ENCODE results near the gene TSR3. TPM values are rescaled to one million over a fixed set of nuclear protein-coding genes. Genes with fewer than 3 reads are reported as not detected.
A peak's percentile ranks its signal among the peaks of the same experiment; 100 is the strongest.

The TSR3 gene
- total RNA-seq, 1 experiment from 2014 or later = 52.7 TPM

DNA sequence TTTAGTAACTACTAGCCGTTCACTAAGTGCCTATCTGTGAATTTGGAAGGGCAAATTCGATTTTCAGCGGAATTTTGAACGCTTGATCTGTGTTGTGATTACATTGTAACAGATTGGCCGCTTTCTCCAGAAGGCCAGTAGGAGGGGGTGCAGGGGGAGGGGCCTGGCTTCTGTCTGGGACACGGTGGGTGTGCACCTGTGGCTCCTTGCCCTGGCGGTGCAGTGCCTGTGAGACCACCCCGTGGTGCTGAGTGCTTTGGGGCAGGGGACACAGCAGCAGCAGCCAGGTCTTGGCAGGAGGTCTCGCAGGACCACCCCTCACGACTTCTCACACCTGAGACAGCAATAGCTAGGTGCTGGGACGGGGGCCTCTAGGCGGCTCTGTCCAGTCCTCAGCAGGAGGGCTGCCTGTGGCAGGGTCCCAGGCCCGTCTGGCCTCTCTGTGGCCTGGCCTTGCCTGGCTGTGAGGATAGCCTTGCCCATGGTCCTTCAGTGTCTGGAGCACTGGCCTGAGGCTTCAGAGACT, 40.4 kb downstream of the TSR3 start:
- BruUV-seq (replicated peaks) = no TSS peak
- Histone ChIP-seq H4K20me1 (ENCODE audit: insufficient read depth) (peaks cover 29% of the 10 kb centered on the region; the same call in 1 of the 2 replicates), H3K9me3 (ENCODE audit: control insufficient read depth in 1 of 2, insufficient read depth in 1 of 2, low read depth in 1 of 2, low read length in 2 of 2) (no peaks in the 10 kb centered on the region), H3K9me2 (ENCODE audit: insufficient read depth) (no peaks in the 10 kb centered on the region), H3K4me1 (ENCODE audit: control insufficient read depth in 1 of 2, insufficient read depth in 2 of 2, low read length in 2 of 2) (peaks cover 9 to 42% of the 10 kb centered on the region in 2 experiments), H3K27ac (ENCODE audit: low read depth, low read length) (peak overlapping the region; percentile 100; the same call in 1 of the 2 replicates), H3K9ac (ENCODE audit: low read length) (peak overlapping the region; percentile 96), H3K4me3 (replicated peaks in 1 of 2; ENCODE audit: low read depth in 1 of 2, low read length in 2 of 2) (peak overlapping the region; percentile 98 to 99), H3K4me2 (ENCODE audit: low read length) (peak overlapping the region; percentile 94), H3K27me3 (ENCODE audit: insufficient read depth, low read length) (no peaks in the 10 kb centered on the region), H3K36me3 (ENCODE audit: control insufficient read depth in 1 of 2, insufficient read depth in 2 of 2, low read length in 2 of 2) (peaks cover 17 to 38% of the 10 kb centered on the region in 2 experiments), H3K79me2 (ENCODE audit: insufficient read depth, low read length) (peaks cover 64% of the 10 kb centered on the region), H2AFZ (ENCODE audit: low read depth, low read length, poor library complexity, severe bottlenecking) (no peak overlapping the region)
- ChIA-PET CTCF (no interaction called here), POLR2A (no interaction called here), RAD21 (ENCODE audit: low non-redundant PET in 1 of 2, low total read pairs in 2 of 2, uncharacterized antibody in 2 of 2, unreplicated experiment in 2 of 2) (no interaction called here)
- intact Hi-C loops (cut with micrococcal nuclease) = no loop called here
- no peak for DNase-seq (ENCODE audit: low read depth, low spot score)
- TF ChIP-seq CEBPB (IDR thresholded peaks at IDR 0.05; ENCODE audit: low read depth) (no peak), FOSL1 (IDR thresholded peaks at IDR 0.05; ENCODE audit: low read depth) (no peak), YY1 (IDR thresholded peaks at IDR 0.05; ENCODE audit: extremely low read depth, insufficient replicate concordance, low read depth, low read length) (no peak), POLR2AphosphoS5 (IDR thresholded peaks at IDR 0.05; ENCODE audit: low read depth, low read length) (no peak), SP1 (IDR thresholded peaks at IDR 0.05; ENCODE audit: low read depth) (no peak), RAD21 (IDR thresholded peaks at IDR 0.05; ENCODE audit: low read depth) (no peak), EZH2 (IDR thresholded peaks at IDR 0.05) (no peak), TCF7L2 (IDR thresholded peaks at IDR 0.05; ENCODE audit: borderline replicate concordance, extremely low read depth, insufficient read depth, insufficient read length) (no peak), CBX3 (IDR thresholded peaks at IDR 0.05; ENCODE audit: low read depth) (no peak)
- TF ChIP-seq, protein P1, sequence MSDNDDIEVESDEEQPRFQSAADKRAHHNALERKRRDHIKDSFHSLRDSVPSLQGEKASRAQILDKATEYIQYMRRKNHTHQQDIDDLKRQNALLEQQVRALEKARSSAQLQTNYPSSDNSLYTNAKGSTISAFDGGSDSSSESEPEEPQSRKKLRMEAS (IDR thresholded peaks at IDR 0.05) = no peak
- TF ChIP-seq, protein P2, sequence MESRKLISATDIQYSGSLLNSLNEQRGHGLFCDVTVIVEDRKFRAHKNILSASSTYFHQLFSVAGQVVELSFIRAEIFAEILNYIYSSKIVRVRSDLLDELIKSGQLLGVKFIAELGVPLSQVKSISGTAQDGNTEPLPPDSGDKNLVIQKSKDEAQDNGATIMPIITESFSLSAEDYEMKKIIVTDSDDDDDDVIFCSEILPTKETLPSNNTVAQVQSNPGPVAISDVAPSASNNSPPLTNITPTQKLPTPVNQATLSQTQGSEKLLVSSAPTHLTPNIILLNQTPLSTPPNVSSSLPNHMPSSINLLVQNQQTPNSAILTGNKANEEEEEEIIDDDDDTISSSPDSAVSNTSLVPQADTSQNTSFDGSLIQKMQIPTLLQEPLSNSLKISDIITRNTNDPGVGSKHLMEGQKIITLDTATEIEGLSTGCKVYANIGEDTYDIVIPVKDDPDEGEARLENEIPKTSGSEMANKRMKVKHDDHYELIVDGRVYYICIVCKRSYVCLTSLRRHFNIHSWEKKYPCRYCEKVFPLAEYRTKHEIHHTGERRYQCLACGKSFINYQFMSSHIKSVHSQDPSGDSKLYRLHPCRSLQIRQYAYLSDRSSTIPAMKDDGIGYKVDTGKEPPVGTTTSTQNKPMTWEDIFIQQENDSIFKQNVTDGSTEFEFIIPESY (IDR thresholded peaks at IDR 0.05; ENCODE audit: extremely low read depth, insufficient replicate concordance, low read length) = no peak
- ATAC-seq = no peak
